ENCODE measurements around the gene HELZ.
"Not testable (repeated sequence)": the region's sequence is repeated elsewhere in the genome, so short reads cannot be mapped to it uniquely, and the experiment has no call there.

The HELZ gene

GRCh38 chr17:67129283-67129682 lies 115.7 kb downstream of the HELZ start:
- TF ChIP-seq CTCF (IDR thresholded peaks at IDR 0.05; ENCODE audit: low read depth, low read length, missing control alignments) = no peak
- no peak for DNase-seq (ENCODE audit: low read depth)
- no peak overlapping the region for H3K4me3 ChIP-seq (ENCODE audit: low read depth, low read length)

GRCh38 chr17:67128700-67129099 lies 116.3 kb downstream of the HELZ start:
- TF ChIP-seq CTCF (IDR thresholded peaks at IDR 0.05; ENCODE audit: low read depth, low read length, missing control alignments) = no peak
- H3K4me3 ChIP-seq (ENCODE audit: low read depth, low read length) = no peak overlapping the region
- DNase-seq (ENCODE audit: low read depth) = no peak

- no peak for TF ChIP-seq CTCF (IDR thresholded peaks at IDR 0.05; ENCODE audit: low read depth, low read length, missing control alignments)
- H3K4me3 ChIP-seq (ENCODE audit: low read depth, low read length) = no peak overlapping the region
- no peak for DNase-seq (ENCODE audit: low read depth)
These were observed 117.1 kb downstream of the HELZ start for GRCh38 chr17:67127925-67128324.

- no peak for DNase-seq (ENCODE audit: low read depth)
- TF ChIP-seq CTCF (IDR thresholded peaks at IDR 0.05; ENCODE audit: low read depth, low read length, missing control alignments) = no peak
- no peak overlapping the region for H3K4me3 ChIP-seq (ENCODE audit: low read depth, low read length)
These were observed 118.0 kb downstream of the HELZ start for GRCh38 chr17:67126983-67127382.

GRCh38 chr17:67126543-67126942 lies 118.5 kb downstream of the HELZ start:
- not testable (repeated sequence) for H3K4me3 ChIP-seq (ENCODE audit: low read depth, low read length); DNase-seq (ENCODE audit: low read depth)

- DNase-seq (ENCODE audit: low read depth) = no peak
- H3K4me3 ChIP-seq (ENCODE audit: low read depth, low read length) = no peak overlapping the region
- no peak for TF ChIP-seq CTCF (IDR thresholded peaks at IDR 0.05; ENCODE audit: low read depth, low read length, missing control alignments)
These were observed 119.1 kb downstream of the HELZ start for GRCh38 chr17:67125924-67126323.

GRCh38 chr17:67125417-67125816 lies 119.6 kb downstream of the HELZ start:
- no peak for DNase-seq (ENCODE audit: low read depth)
- TF ChIP-seq CTCF (IDR thresholded peaks at IDR 0.05; ENCODE audit: low read depth, low read length, missing control alignments) = no peak
- H3K4me3 ChIP-seq (ENCODE audit: low read depth, low read length) = no peak overlapping the region

All from GM12864 (cell line).